ENCODE measurements around the gene ATF6.
"Not testable (repeated sequence)": the region's sequence is repeated elsewhere in the genome, so short reads cannot be mapped to it uniquely, and the experiment has no call there.

Gene ATF6

DNA sequence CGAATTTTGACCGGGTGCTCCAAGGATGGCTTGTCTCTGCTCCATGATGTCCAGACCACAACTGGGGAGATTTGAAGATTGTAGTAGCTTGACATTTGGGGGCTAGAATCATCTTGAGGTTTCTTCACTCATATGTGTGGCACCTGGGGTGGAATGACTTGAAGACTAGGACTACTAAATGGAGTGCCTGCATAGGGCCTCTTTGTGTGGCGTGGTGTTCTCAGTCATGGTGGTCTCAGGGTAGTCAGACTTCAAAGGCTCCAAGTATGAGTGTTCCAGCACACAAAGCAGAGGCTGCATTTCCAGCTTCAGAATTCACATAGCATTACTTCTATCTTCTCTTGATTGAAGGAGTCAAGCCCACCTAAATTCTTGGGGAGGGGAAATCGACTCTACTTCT lies 16.8 kb downstream of the ATF6 start:
- no peak for DNase-seq

DNA sequence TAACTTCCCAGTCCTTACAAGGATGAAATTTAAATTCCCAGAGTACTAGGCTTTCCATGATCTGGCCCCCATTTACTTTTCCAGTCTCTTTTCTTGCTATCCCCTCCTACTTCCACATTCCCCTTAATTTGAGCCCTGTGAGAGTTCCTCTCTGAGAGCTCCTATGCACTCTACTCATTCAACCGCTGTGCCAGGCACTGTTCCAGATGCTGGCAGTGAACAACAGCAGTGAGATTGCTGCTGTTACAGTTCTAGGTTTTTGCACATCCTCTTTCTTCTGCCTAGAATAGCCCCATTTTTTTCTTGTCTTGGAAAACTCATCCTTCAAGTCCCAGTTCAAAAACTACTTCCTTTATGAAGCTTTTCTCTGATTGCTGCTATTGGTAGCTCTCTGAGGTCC lies 18.8 kb downstream of the ATF6 start:
- DNase-seq, result no peak

DNA sequence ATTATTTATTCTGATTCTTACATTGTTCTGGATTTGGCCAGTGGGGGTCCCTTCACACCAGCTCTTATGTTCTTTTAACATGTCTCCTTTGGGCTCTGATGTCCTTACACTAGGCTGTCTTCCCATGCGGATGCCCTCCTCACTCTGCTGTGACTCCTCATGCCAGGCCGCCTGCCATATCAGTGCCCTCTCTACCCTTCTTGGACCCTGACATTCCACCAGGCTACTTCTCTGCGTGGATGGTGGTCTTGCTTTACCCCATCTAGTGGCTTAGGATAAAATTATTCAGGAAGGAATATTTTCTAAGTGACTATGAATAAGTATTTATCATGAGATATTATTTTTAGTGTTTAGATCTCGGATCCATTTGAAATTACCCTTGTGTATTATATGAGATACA lies 21.2 kb downstream of the ATF6 start:
- DNase-seq, result no peak

DNA sequence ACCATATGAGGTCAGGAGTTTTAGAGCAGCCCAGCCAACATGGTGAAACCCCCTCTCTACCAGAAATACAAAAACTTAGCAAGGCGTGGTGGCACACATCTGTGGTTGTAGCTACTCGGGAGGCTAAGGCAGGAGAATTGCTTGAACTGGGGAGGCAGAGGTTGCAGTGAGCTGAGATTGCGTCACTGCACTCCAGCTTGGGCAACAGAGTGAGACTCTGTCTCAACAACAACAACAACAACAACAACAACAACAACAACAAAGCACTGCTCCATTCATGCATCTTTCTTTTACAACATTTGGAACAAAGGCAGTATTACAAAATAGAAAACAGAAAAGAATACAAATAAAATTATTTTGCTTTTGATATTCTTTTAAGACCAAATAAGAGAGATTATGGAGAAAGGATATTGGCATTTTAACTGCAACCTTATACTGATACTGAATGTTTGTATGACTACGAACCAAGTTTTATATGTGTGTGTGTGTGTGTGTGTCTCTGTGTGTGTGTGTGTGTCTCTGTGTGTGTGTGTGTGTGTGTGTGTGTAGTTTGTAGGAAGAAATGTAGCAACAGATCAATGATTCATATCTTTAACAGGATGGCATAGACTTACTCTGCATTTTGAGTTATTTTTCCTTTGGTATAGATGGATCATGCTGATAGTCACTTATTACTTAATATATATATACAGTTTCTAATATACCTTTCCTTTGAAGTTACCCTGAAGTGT lies 24.6 kb downstream of the ATF6 start:
- no peak for DNase-seq

DNA sequence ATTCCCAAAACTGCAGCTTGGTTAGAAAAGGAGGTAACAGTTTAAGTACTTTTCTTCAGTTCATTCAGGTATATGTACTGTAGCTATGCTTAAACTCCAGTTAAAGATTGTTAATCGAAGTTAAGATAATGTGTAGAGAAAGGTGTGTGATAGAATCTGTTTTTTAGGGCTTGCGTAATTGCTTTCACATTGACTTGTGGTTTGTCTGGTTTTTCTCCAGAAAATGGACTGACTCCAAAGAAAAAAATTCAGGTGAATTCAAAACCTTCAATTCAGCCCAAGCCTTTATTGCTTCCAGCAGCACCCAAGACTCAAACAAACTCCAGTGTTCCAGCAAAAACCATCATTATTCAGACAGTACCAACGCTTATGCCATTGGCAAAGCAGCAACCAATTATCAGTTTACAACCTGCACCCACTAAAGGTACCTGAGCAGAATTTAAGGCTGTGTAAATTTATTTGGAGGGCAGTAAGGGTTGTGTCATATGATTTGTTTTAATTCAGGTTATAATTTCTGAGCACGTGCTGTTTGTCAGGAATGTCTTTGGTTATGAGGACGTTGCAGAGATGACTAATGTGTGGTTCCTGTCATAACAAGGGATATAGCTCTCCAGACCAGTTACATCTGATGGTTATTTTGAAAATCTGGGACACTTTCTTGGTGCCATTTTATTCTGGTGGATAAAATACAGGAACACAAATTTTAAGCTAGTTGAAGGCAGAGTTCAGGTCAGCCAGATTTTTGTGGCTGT lies 26.0 kb downstream of the ATF6 start:
- DNase-seq, result no peak

DNA sequence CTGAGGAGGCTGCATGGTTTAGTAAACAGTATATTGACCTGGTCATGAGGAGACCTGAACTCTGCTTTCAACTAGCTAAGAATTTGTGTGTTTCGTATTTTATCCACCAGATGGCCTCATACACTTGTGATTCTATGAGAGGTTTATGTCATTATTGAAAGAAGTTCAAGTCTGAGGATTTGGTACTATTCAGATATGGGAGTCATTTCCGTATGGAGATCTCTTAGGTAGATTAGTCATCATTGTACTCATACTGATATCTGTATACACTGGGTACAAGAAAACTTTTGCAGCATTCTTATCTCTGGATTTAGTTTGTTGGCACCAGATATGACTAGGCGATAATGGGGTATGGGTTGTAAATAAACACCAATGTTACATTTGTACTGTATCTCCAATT lies 26.6 kb downstream of the ATF6 start:
- DNase-seq, result no peak

DNA sequence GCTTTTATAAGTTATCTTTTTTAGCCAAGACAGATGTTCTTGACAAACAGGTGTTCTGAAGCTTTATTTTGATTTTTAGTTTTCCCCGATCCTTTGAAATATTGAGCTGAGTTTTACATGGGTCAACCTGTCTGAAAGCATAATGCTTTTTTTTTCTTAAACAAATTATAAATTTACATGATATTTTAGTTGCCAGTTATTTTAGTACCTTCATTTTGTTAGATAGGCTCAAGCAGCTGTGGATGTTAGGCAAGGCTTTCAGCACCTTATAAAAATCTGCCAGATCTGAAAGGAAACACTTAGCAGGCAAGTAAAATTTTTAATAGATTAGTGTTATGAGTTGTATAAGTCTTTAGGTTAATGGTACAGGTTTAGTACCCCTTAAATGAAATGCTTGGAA lies 33.7 kb downstream of the ATF6 start:
- no peak for DNase-seq

DNA sequence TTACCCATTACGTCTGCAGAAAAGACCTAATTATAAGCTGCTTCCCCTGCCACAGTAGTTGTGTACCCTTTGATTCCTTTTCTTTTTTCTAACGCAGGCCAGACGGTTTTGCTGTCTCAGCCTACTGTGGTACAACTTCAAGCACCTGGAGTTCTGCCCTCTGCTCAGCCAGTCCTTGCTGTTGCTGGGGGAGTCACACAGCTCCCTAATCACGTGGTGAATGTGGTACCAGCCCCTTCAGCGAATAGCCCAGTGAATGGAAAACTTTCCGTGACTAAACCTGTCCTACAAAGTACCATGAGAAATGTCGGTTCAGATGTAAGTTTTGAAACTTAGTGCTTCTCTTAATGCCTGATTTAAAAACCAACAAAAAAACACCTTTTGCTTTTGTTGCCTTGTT lies 35.8 kb downstream of the ATF6 start:
- DNase-seq, result no peak

DNA sequence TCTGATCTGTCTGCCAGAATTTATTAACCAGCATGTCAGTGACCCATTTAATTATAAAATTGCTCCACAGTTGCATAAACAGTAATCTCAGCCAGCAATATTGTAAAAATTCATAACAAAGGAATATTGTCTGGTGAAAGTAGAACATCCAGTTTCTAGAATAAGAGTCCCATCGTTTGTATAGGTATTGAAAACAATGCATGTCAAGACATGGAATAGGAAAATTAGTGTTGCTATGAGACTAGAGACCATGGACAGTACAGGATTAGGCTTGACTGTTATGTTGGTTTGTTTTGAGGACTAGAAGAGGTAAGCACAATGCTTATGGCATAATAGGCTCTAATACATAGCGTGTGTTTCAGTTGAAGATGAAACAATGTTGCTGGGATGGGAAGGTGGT lies 37.1 kb downstream of the ATF6 start:
- DNase-seq, result no peak

DNA sequence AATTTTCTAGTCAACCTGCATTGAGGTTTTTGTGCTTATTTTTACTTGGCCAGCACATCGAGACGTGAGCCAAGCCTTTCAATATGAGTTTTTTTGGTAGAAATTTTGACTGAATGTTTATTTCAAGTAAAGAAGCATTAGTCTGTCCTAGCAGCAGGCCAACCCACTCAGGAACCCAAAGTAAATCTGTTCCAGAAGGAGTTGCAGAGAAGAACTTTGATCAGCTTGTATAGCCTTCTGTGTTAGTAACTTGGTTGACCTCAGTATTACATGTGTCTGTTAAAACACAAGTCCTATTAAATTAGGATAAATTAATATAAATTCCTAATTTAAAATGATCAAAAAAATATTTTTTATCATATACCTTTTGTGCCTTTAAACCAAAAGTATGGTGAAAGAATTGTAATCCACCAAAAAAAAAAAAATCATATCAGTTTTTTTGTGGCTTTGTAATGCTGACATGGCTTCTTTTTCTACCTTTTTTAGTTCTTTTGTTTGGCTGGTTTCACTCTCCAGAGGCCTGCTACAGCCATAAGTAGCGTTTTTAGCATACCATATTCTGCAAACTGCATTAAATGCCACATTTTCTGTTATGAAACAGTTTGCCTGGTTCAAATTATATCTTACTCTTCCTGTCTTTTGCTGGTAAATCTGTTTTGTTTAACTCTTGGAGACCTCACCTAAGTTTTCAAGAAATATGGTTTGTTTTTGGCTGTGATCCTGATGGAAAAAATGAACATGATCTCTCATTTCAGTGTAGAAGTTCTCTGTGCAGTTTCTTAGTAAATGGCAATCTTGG lies 39.5 kb downstream of the ATF6 start:
- no peak for DNase-seq

DNA sequence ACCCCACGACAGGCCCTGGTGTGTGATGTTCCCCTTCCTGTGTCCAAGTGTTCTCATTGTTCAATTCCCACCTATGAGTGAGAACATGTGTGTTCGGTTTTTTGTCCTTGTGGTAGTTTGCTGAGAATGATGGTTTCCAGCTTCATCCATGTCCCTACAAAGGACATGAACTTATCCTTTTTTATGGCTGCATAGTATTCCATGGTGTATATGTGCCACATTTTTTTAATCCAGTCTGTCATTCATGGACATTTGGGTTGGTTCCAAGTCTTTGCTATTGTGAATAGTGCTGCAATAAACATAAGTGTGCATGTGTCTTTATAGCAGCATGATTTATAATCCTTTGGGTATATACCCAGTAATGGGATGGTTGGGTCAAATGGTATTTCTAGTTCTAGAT lies 43.1 kb downstream of the ATF6 start:
- not testable (repeated sequence) for DNase-seq

DNA sequence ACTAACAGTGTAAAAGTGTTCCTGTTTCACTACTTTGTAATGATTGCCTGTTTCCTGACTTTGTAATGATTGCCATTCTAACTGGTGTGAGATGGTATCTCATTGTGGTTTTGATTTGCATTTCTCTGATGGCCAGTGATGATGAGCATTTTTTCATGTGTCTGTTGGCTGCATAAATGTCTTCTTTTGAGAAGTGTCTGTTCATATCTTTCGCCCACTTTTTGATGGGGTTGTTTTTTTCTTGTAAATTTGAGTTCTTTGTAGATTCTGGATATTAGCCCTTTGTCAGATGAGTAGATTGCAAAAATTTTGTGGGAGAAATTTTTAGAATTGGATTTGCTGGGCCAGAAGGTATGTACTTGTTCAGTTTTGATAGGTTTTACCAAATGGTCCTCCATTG lies 43.5 kb downstream of the ATF6 start:
- DNase-seq, result not testable (repeated sequence)

DNA sequence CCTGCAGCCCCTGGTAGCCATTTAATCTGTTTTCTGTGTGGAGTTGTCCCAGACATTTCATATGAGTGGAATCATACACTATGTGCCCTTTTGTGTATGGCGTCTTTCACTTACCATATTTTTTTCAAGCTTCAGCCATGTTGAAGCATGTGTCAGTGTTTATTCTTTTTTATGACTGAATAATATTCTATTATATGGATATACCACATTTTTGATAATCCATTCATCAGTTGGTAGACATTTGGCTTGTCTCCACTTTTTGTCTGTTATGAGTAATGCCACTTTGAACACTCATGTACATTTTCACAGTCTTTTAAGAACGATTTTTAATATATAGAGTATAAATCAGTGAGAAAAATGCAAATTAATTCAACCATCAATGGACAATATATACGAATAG lies 44.7 kb downstream of the ATF6 start:
- no peak for DNase-seq

DNA sequence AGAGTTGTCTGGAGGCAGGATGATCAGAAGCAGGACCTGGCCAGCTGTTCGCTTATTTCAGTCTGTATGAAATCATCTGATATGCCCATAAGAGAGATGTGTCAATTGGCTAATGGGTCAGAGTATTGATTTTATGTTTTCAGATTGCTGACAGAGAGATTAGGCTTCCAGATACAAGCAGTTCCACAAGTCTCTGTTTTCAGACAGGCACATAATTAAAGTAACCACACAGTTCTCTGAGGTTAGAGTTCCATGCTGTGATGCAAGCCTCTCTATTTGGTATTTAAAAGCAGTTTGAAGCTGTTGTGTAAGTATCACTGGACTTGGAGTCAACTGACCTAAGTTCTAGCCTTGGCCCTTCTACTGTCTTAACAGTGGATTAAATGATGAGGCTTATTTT lies 50.1 kb downstream of the ATF6 start:
- no peak for DNase-seq

DNA sequence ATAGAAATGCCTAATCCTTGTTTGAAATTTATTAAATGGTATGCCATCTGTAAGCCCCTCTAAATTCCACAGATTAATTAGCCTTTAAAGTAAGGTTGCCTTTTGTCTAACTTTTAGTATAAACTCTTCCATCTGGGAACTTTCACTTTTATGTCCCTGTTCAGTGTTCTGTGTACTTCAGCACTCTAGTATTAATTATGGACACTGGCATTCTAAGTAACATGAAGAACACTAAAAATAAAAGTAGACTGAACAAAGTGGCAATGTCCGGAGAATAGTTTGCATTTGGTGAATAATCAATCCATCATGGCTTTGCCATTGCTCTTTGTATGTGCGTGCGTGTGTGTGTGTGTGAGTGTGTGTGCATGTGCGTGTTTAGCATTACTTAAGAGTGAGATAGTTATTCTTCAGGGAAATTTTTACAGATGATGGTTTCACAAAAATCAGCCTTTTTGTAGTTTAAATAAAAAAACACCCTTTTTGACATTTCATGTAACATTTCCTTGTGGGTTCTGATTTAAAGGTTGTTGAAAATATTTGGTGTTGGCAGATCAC lies 51.1 kb downstream of the ATF6 start:
- no peak for DNase-seq

DNA sequence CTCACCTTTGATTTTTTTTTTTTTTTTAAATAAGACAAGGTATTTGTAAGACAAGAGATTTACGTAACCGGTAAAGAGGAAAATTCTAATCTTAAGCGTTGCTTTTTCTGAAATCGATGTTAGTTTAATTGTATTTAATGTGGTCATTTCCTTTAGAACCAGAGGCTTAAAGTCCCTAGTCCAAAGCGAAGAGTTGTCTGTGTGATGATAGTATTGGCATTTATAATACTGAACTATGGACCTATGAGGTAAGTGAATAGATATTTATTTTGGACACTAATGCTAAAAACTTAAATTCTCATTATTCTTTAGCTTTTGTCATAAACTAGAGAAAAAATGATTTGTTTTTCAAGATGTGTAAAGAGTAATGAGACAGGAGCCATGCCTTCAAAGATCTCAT lies 54.8 kb downstream of the ATF6 start:
- no peak for DNase-seq

DNA sequence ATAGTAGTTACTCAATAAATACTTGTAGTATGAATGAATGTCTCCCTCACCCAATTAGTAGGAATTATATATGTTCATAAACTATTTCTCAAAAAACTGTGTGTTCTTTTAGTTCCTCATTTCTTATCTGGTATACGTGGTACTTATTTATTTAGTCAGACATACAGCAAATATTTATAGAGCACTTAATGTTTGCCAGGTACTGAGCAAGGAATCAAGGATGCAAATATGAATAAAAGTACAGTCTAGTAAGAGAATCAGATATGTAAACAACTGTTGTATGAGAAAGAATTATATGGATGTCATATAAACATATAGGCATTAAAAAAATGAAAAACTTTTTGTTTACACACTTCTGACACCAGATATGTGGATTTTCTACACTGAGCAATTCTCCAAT lies 58.5 kb downstream of the ATF6 start:
- no peak for DNase-seq

DNA sequence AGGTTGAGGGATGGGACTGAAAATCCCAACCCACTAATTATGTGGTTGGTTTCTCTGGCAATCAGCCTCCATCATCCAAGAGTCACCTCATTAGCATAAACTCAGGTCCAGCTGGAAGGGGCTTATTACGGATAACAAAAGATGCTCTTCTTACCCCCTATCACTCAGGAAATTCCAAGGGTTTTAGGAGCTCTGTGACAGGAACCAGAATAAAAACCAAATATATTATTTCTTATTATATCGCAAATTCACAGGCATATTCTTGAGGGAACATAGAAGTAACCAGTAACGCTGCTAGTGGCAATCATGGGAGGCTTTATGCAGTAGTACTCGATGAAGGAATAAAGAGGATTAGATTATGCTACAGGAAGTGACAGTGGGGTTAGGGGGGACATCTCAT lies 59.7 kb downstream of the ATF6 start:
- DNase-seq, result no peak

DNA sequence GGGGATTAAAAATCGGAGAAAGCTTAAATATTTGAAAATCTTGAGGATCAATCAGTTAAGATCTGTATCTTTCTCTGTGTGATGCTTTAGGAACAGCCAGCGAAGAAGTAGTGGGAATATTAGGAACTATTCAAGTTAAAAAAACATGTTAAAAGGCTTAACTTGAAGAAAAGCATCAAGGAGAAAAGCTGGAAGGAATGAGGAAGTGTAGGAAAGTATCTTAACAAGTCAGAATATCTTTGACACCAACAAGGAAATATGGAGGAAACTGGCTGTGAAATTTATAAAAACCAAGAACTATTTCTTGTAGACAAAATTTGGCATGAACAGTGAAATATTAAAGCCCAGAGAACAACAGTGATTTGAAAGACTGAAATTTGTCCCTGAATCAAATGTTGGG lies 60.4 kb downstream of the ATF6 start:
- no peak for DNase-seq

DNA sequence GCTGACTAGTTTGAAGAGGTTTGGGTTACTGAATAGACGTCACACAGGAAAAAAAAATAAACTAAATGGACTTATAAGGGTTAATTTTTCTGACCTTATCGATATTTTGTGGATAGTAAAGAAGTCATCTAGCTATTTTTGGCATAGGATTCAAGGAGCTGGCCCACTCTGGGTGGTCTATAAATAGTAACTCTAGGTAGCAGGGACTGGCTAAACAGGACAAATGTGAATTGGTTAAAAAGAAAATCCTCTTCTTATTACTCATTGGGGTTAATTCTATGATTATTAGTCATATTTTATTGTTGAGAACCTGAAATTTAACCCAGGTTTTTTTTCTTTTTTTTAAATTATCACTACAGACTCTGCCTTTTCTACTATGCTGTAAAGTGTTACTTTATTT lies 61.7 kb downstream of the ATF6 start:
- DNase-seq, result no peak

DNA sequence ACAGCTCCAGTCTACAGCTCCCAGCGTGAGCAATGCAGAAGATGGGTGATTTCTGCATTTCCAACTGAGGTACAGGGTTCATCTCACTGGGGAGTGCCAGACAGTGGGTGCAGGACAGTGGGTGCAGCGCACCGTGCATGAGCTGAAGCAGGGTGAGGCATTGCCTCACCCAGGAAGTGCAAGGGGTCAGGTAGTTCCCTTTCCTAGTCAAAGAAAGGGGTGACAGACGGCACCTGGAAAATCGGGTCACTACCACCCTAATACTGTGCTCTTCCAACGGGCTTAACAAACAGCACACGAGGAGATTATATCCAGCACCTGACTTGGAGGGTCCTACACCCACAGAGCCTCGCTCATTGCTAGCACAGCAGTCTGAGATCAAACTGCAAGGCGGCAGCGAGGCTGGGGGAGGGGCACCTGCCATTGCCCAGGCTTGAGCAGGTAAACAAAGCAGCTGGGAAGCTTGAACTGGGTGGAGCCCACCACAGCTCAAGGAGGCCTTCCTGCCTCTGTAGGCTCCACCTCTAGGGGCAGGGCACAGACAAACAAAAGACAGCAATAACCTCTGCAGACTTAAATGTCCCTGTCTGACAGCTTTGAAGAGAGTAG lies 66.3 kb downstream of the ATF6 start:
- DNase-seq, result not testable (repeated sequence)

DNA sequence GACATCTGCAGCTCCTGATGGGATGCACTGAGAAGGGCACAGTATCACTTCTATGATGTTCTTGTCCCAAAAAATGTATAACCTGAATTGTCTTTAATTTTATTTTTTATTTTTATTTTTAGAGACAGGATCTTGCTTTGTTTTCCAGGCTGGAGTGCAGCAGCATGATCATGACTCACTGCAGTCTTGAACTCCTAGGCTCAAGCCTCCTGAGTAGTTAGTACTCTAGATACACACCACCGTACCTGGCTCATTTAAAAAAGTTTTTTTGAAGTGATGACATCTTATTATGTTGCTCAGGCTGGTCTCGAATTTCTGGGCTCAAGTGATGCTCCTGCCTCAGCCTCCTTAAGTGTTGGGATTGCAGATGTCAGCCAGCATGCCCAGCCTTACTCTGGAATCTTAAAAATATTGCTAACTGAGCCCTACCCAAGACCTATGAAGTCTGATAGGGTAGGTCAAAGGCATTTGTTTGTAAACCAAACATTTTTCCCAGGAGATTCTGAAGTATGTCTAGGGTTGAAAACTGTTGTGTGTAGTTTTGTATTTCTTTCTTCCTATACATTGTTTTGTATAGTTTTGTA lies 68.9 kb downstream of the ATF6 start:
- no peak for DNase-seq

DNA sequence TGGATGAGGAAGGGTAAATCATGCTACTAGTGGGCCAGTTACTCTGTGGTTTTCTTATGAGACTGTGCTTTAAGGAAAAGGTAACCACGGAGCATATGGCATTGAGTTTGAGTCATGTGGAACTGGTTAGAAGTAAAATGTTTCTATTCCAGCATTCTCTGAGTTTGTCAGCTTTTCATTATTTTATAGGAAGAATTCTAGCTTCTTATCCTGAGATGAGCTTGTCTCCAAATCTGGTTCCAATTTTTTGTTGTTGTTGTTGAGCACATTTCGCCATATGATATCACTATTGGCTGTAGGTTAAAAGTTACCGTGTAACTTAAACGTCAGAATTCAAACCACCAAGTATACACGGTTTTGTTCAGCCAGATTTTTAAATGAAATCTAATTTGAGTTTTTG lies 69.9 kb downstream of the ATF6 start:
- DNase-seq, result no peak

All from NCI-H1417 treated with DMSO at 0.1 percent for 48 hours (cell line).